Keratinocyte (primary cell): ENCODE results near the gene DUSP2. TPM values are rescaled to one million over a fixed set of nuclear protein-coding genes. Genes with fewer than 3 reads are reported as not detected.

Experiments
- DNase-seq: peaks from one replicate; pipeline ENCODE4 v3.0.0-alpha.2; 2011; ENCODE audit warnings: low read depth, missing footprints, low spot score
- FAIRE-seq: peaks from 2 replicates; lab custom pipeline; 2011; peaks lifted over from hg19 to GRCh38; lab: Jason Lieb, UNC
- H2AFZ ChIP-seq: 2 replicates; pipeline ENCODE4 v1.6.0; 2012; ENCODE audit warnings: low read length, control low read depth, inconsistent platforms; ENCODE audit not compliant: control insufficient read depth
- H3K27ac ChIP-seq: 2 replicates; pipeline ENCODE4 v1.5.1; 2011; ENCODE audit warnings: low read length; ENCODE audit not compliant: control insufficient read depth, insufficient read depth
- H3K27me3 ChIP-seq: 3 replicates; pipeline ENCODE4 v1.6.0; 2011; ENCODE audit warnings: low read length; ENCODE audit not compliant: control insufficient read depth, insufficient read depth; ENCODE audit errors: extremely low read depth
- H3K36me3 ChIP-seq, 2 experiments: 2 replicates in 1 of 2; 3 replicates in 1 of 2; pipeline ENCODE4 v1.5.1; 2011; ENCODE audit warnings: low read length in 2 of 2, mild to moderate bottlenecking in 1 of 2; ENCODE audit not compliant: control insufficient read depth in 2 of 2, insufficient read depth in 2 of 2; ENCODE audit errors: extremely low read depth in 1 of 2
- H3K4me1 ChIP-seq: 3 replicates; pipeline ENCODE4 v1.5.1; 2011; ENCODE audit warnings: low read length; ENCODE audit not compliant: control insufficient read depth, insufficient read depth; ENCODE audit errors: extremely low read depth
- H3K4me2 ChIP-seq: 3 replicates; pipeline ENCODE4 v1.6.0; 2011; ENCODE audit warnings: low read depth, low read length; ENCODE audit not compliant: control insufficient read depth, insufficient read depth; ENCODE audit errors: extremely low read depth
- H3K4me3 ChIP-seq, 3 experiments: fragments of 200-600 bp in 1 of 3; sonication (generic) in 1 of 3; 2 replicates in 2 of 3; 3 replicates in 1 of 3; pipeline ENCODE4 v1.5.1; 2011 to 2016; ENCODE audit warnings: low read length in 3 of 3, mild to moderate bottlenecking in 3 of 3, control low read depth in 2 of 3, inconsistent platforms in 1 of 3, low read depth in 1 of 3, mixed read lengths in 1 of 3, mixed run types in 1 of 3, moderate library complexity in 1 of 3; ENCODE audit not compliant: control insufficient read depth in 2 of 3, insufficient read depth in 2 of 3; ENCODE audit errors: extremely low read depth in 1 of 3
- H3K79me2 ChIP-seq: 2 replicates; pipeline ENCODE4 v1.6.0; 2012; ENCODE audit warnings: low read length; ENCODE audit not compliant: control insufficient read depth, insufficient read depth
- H3K9ac ChIP-seq: 3 replicates; pipeline ENCODE4 v1.6.0; 2011; ENCODE audit warnings: low read length; ENCODE audit not compliant: control insufficient read depth, insufficient read depth; ENCODE audit errors: extremely low read depth
- H3K9me1 ChIP-seq: 3 replicates; pipeline ENCODE4 v1.6.0; 2011; ENCODE audit warnings: low read length; ENCODE audit not compliant: control insufficient read depth, insufficient read depth; ENCODE audit errors: extremely low read depth
- H3K9me3 ChIP-seq: 2 replicates; pipeline ENCODE4 v1.5.1; 2012; ENCODE audit warnings: low read depth, low read length; ENCODE audit not compliant: control insufficient read depth
- H4K20me1 ChIP-seq: 3 replicates; pipeline ENCODE4 v1.6.0; 2011; ENCODE audit warnings: low read length; ENCODE audit not compliant: control insufficient read depth, insufficient read depth; ENCODE audit errors: extremely low read depth
- EZH2 ChIP-seq: IDR thresholded peaks from one replicate; pipeline ENCODE4 v1.6.1; 2012; ENCODE audit warnings: inconsistent platforms, mild to moderate bottlenecking, low read length, moderate library complexity
- dilution Hi-C: fragments of 300-500 bp; cut with MboI; formaldehyde crosslinking; loops from one replicate; pipeline ENCODE4 v1.7.0; 2020; ENCODE audit warnings: low sequenced_read_pairs; ENCODE audit not compliant: extremely low pct_ligation_motif_present
- polyA plus RNA-seq, 5 experiments: library from polyadenylated mRNA; depleted of rRNA in 3 of 5; stranded (reverse) in 3 of 5; stranded (forward) in 1 of 5; unstranded in 1 of 5; fragments of >200 nt; gene quantifications; 1 replicate in 1 of 5; 2 replicates in 3 of 5; 3 replicates in 1 of 5; pipeline versions ENCODE4 v1.2.1 to v1.2.3, GENCODE V29; 2011 to 2012; ENCODE audit warnings: missing spikeins in 2 of 5, low read depth in 1 of 5, low replicate concordance in 1 of 5
- TF ChIP-seq, protein P1 (sequence below), 3 experiments: IDR thresholded peaks in 1 of 3; conservative IDR thresholded peaks in 1 of 3; optimal IDR thresholded peaks in 1 of 3; 2 replicates in 2 of 3; 3 replicates in 1 of 3; pipeline versions ENCODE3 to v1.5.1; 2011; ENCODE audit warnings: low read length in 3 of 3, mild to moderate bottlenecking in 3 of 3, moderate library complexity in 2 of 3, control low read depth in 1 of 3, inconsistent platforms in 1 of 3; ENCODE audit not compliant: insufficient read depth in 2 of 3; ENCODE audit errors: extremely low read depth in 1 of 3

DUSP2 gene
- polyA plus RNA-seq, 1 donor (not counting 4 experiments of a cell fraction or from before 2014, with no cell fraction given): 1.2 TPM

DNA sequence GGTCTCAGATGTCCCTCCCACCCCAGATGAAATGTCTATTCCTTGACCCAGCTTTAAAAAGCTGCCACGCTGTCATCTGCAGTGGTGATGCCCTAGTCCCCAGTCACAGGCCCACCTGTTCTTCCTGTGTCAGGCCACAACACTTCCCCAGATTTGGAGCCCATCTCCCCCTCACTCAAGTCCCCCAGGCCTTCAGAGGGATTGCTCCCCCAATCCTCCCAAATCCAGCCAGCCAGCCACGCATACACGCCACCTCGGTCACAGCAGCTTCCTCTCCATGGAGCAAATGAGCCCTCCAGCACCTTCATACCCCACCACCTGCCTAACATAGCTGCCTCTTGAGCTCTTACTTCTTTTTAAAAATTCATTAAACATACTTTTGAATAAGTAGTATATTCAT, 14.8 kb downstream of the DUSP2 start:
- FAIRE-seq: no peak
- no peak overlapping the region for H3K4me2 ChIP-seq

DNA sequence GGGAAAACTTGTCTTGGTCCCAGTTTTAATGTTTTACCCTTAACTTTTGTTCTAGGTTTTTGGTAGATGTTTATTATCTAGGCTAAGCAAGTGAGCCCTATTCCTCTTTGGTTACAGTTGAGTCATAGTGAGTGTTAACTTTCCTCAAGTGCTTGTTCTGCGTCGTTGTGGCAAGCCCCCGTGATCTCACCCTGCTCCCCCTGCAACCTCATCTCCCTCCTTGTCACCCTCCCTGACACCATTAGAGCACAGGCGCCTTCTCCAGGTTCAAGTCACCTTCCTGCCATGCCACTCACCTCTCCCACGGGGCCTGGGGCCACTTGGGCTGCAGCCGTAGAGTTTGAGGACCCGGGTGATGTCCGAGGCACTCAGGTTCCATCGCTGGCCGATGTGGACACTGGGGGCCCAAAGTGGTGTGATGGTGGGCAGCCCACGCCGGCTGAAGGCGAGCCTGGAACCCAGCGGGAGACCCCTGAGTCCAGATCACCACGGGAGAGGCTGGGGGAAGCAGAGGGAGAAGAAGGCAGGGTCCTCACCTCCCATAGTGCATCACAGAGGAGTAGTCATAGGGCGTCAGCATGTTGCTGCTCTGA, 15.6 kb downstream of the DUSP2 start:
- dilution Hi-C loops: no loop called here
- Histone ChIP-seq H3K4me1 (no peaks in the 10 kb centered on the region), H3K9ac (no peak overlapping the region), H3K9me3 (no peaks in the 10 kb centered on the region), H3K4me2 (no peak overlapping the region), H3K27me3 (peaks cover 8% of the 10 kb centered on the region), H3K36me3 (no peaks in the 10 kb centered on the region), H3K79me2 (no peaks in the 10 kb centered on the region), H3K4me3 (no peak overlapping the region), H4K20me1 (no peaks in the 10 kb centered on the region), H3K27ac (no peak overlapping the region), H3K9me1 (no peaks in the 10 kb centered on the region), H2AFZ (no peak overlapping the region)
- TF ChIP-seq EZH2: no peak
- TF ChIP-seq, protein P1, sequence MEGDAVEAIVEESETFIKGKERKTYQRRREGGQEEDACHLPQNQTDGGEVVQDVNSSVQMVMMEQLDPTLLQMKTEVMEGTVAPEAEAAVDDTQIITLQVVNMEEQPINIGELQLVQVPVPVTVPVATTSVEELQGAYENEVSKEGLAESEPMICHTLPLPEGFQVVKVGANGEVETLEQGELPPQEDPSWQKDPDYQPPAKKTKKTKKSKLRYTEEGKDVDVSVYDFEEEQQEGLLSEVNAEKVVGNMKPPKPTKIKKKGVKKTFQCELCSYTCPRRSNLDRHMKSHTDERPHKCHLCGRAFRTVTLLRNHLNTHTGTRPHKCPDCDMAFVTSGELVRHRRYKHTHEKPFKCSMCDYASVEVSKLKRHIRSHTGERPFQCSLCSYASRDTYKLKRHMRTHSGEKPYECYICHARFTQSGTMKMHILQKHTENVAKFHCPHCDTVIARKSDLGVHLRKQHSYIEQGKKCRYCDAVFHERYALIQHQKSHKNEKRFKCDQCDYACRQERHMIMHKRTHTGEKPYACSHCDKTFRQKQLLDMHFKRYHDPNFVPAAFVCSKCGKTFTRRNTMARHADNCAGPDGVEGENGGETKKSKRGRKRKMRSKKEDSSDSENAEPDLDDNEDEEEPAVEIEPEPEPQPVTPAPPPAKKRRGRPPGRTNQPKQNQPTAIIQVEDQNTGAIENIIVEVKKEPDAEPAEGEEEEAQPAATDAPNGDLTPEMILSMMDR (optimal IDR thresholded peaks at IDR 0.05 in 1 of 3, IDR thresholded peaks at IDR 0.05 in 1 of 3, conservative IDR thresholded peaks at IDR 0.05 in 1 of 3; ENCODE audit: extremely low read depth in 1 of 3, insufficient read depth in 2 of 3, low read length in 3 of 3): no peak
- FAIRE-seq: no peak
- no peak for DNase-seq

More for the DNA sequence above, 14.8 kb downstream of the DUSP2 start:
- TF ChIP-seq EZH2: no peak
- TF ChIP-seq, protein P1 (optimal IDR thresholded peaks at IDR 0.05 in 1 of 3, IDR thresholded peaks at IDR 0.05 in 1 of 3, conservative IDR thresholded peaks at IDR 0.05 in 1 of 3; ENCODE audit: extremely low read depth in 1 of 3, insufficient read depth in 2 of 3, low read length in 3 of 3): no peak
- dilution Hi-C loops: no loop called here
- Histone ChIP-seq H3K9ac (no peak overlapping the region), H3K27ac (no peak overlapping the region), H3K79me2 (no peaks in the 10 kb centered on the region), H3K4me3 (no peak overlapping the region), H3K9me1 (no peaks in the 10 kb centered on the region), H3K9me3 (no peaks in the 10 kb centered on the region), H3K36me3 (no peaks in the 10 kb centered on the region), H2AFZ (no peak overlapping the region), H4K20me1 (no peaks in the 10 kb centered on the region), H3K4me1 (no peaks in the 10 kb centered on the region), H3K27me3 (peaks cover 8% of the 10 kb centered on the region)
- no peak for DNase-seq
